Measurements from ENCODE around the gene PMFBP1. TPM values are rescaled to one million over a fixed set of nuclear protein-coding genes. Genes with fewer than 3 reads are reported as not detected.

PMFBP1 gene
- total RNA-seq, 1 experiment from 2014 or later = 5.6 TPM

GRCh38 chr16:72169708-72170107, 2.2 kb downstream of the PMFBP1 start:
- Histone ChIP-seq H3K27ac (ENCODE audit: low read depth, low read length) (no peak overlapping the region), H3K4me2 (ENCODE audit: low read length) (no peak overlapping the region), H3K9ac (ENCODE audit: low read length) (no peak overlapping the region), H3K27me3 (ENCODE audit: insufficient read depth, low read length) (no peaks in the 10 kb centered on the region), H3K9me2 (ENCODE audit: insufficient read depth) (0 out of 2 replicates have a peak, but pooled peaks cover 6% of the 10 kb centered on the region), H3K4me3 (replicated peaks in 1 of 2; ENCODE audit: low read depth in 1 of 2, low read length in 2 of 2) (no peak overlapping the region), H3K36me3 (ENCODE audit: control insufficient read depth in 1 of 2, insufficient read depth in 2 of 2, low read length in 2 of 2) (no peaks in the 10 kb centered on the region), H2AFZ (ENCODE audit: low read depth, low read length, poor library complexity, severe bottlenecking) (no peak overlapping the region), H3K79me2 (ENCODE audit: insufficient read depth, low read length) (no peaks in the 10 kb centered on the region), H3K4me1 (ENCODE audit: control insufficient read depth in 1 of 2, insufficient read depth in 2 of 2, low read length in 2 of 2) (0 out of 4 replicates have a peak, but pooled peaks cover 0 to 3% of the 10 kb centered on the region in 2 experiments), H3K9me3 (ENCODE audit: control insufficient read depth in 1 of 2, insufficient read depth in 1 of 2, low read depth in 1 of 2, low read length in 2 of 2) (no peaks in the 10 kb centered on the region), H4K20me1 (ENCODE audit: insufficient read depth) (no peaks in the 10 kb centered on the region)
- POLR2A ChIA-PET = no interaction called here
- RAD21 ChIA-PET (ENCODE audit: low non-redundant PET in 1 of 2, low total read pairs in 2 of 2, uncharacterized antibody in 2 of 2, unreplicated experiment in 2 of 2) = no interaction called here
- DNase-seq (ENCODE audit: low read depth, low spot score) = no peak
- no peak for ATAC-seq
- CTCF ChIA-PET = no interaction called here
- BruUV-seq (replicated peaks) = no TSS peak
- TF ChIP-seq SRF (IDR thresholded peaks at IDR 0.05; ENCODE audit: low read depth) (no peak), EZH2phosphoT487 (IDR thresholded peaks at IDR 0.05; ENCODE audit: borderline replicate concordance) (no peak), TCF7L2 (IDR thresholded peaks at IDR 0.05; ENCODE audit: borderline replicate concordance, extremely low read depth, insufficient read depth, insufficient read length) (no peak), EZH2 (IDR thresholded peaks at IDR 0.05) (no peak), CTCF (IDR thresholded peaks at IDR 0.05 in 2 of 3, conservative IDR thresholded peaks at IDR 0.05 in 1 of 3; ENCODE audit: borderline replicate concordance in 1 of 3, insufficient read depth in 1 of 3, low read depth in 2 of 3, low read length in 2 of 3) (no peak), ZFX (IDR thresholded peaks at IDR 0.05) (no peak), JUND (IDR thresholded peaks at IDR 0.05) (no peak), SIN3A (IDR thresholded peaks at IDR 0.05; ENCODE audit: low read depth) (no peak), CBX3 (IDR thresholded peaks at IDR 0.05; ENCODE audit: low read depth) (no peak), FOSL1 (IDR thresholded peaks at IDR 0.05; ENCODE audit: low read depth) (no peak), YY1 (IDR thresholded peaks at IDR 0.05; ENCODE audit: extremely low read depth, insufficient replicate concordance, low read depth, low read length) (no peak)
- TF ChIP-seq, protein P1, sequence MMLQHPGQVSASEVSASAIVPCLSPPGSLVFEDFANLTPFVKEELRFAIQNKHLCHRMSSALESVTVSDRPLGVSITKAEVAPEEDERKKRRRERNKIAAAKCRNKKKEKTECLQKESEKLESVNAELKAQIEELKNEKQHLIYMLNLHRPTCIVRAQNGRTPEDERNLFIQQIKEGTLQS (IDR thresholded peaks at IDR 0.05) = no peak
- TF ChIP-seq, protein P2, sequence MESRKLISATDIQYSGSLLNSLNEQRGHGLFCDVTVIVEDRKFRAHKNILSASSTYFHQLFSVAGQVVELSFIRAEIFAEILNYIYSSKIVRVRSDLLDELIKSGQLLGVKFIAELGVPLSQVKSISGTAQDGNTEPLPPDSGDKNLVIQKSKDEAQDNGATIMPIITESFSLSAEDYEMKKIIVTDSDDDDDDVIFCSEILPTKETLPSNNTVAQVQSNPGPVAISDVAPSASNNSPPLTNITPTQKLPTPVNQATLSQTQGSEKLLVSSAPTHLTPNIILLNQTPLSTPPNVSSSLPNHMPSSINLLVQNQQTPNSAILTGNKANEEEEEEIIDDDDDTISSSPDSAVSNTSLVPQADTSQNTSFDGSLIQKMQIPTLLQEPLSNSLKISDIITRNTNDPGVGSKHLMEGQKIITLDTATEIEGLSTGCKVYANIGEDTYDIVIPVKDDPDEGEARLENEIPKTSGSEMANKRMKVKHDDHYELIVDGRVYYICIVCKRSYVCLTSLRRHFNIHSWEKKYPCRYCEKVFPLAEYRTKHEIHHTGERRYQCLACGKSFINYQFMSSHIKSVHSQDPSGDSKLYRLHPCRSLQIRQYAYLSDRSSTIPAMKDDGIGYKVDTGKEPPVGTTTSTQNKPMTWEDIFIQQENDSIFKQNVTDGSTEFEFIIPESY (IDR thresholded peaks at IDR 0.05; ENCODE audit: extremely low read depth, insufficient replicate concordance, low read length) = no peak
- TF ChIP-seq, protein P3, sequence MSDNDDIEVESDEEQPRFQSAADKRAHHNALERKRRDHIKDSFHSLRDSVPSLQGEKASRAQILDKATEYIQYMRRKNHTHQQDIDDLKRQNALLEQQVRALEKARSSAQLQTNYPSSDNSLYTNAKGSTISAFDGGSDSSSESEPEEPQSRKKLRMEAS (IDR thresholded peaks at IDR 0.05) = no peak
- intact Hi-C loops (cut with micrococcal nuclease) = no loop called here

Measured in HCT116 (cell line).